Calu3 (cell line): ENCODE measurements around the gene TGFBI. TPM values are rescaled to one million over a fixed set of nuclear protein-coding genes. Genes with fewer than 3 reads are reported as not detected.
"Not testable (repeated sequence)": the region's sequence is repeated elsewhere in the genome, so short reads cannot be mapped to it uniquely, and the experiment has no call there.

Experiments used
- BruUV-seq: library from RNA; stranded (reverse); fragments of 400-500 nt; replicated peaks from 2 replicates; lab custom pipeline; 2021; lab: Mats Ljungman, UMichigan
- CTCF ChIA-PET: fragments of 300-600 bp; sonication (Branson Sonifier 250); formaldehyde crosslinking; loops from one replicate; lab custom pipeline; 2022; ENCODE audit warnings: antibody characterized with exemption; lab: Charles Lee
- DNase-seq: peaks from one replicate; pipeline ENCODE4 v3.0.0; 2022
- H3K27ac Mint-ChIP-seq: one replicate; pipeline ENCODE4 v1.8.0; 2022; ENCODE audit warnings: mixed read lengths; ENCODE audit not compliant: unreplicated experiment
- H3K27me3 Mint-ChIP-seq: one replicate; pipeline ENCODE4 v1.8.0; 2022; ENCODE audit warnings: mixed read lengths; ENCODE audit not compliant: unreplicated experiment
- H3K36me3 Mint-ChIP-seq: one replicate; pipeline ENCODE4 v1.8.0; 2022; ENCODE audit warnings: mild to moderate bottlenecking, moderate library complexity, mixed read lengths; ENCODE audit not compliant: insufficient read depth, unreplicated experiment
- H3K4me1 Mint-ChIP-seq: one replicate; pipeline ENCODE4 v1.8.0; 2022; ENCODE audit warnings: mild to moderate bottlenecking, low read depth, mixed read lengths; ENCODE audit not compliant: unreplicated experiment
- H3K4me3 Mint-ChIP-seq: one replicate; pipeline ENCODE4 v1.8.0; 2022; ENCODE audit warnings: mild to moderate bottlenecking, low read depth, moderate library complexity, mixed read lengths; ENCODE audit not compliant: unreplicated experiment
- H3K9me3 Mint-ChIP-seq: one replicate; pipeline ENCODE4 v1.8.0; 2022; ENCODE audit warnings: low read depth, mixed read lengths; ENCODE audit not compliant: unreplicated experiment
- CTCF ChIP-seq: fragments of 200-600 bp; IDR thresholded peaks from one replicate; pipeline ENCODE4 v1.8.0; 2022; ENCODE audit warnings: antibody characterized with exemption; ENCODE audit not compliant: unreplicated experiment
- intact Hi-C: fragments of 100-400 bp; cut with micrococcal nuclease; formaldehyde crosslinking; loops from one replicate; pipeline ENCODE4 v1.10.0; 2022; ENCODE audit not compliant: unreplicated experiment
- total RNA-seq: library from RNA; stranded (reverse); gene quantifications from 2 replicates; pipeline ENCODE4 v1.2.3, GENCODE V29; 2022

Gene TGFBI
- total RNA-seq, 1 experiment from 2014 or later: 95.2 TPM

- CTCF ChIA-PET: no interaction called here
- no peak overlapping the region for H3K4me3 Mint-ChIP-seq
- no peak for TF ChIP-seq CTCF
- no peak overlapping the region for H3K27ac Mint-ChIP-seq
- peaks cover 48% of the 10 kb centered on the region for H3K4me1 Mint-ChIP-seq
- peaks cover 13% of the 10 kb centered on the region for H3K36me3 Mint-ChIP-seq
- DNase-seq: no peak
- no TSS peak for BruUV-seq
- H3K9me3 Mint-ChIP-seq: no peaks in the 10 kb centered on the region
- H3K27me3 Mint-ChIP-seq: no peaks in the 10 kb centered on the region
- intact Hi-C loops: no loop called here
Measured at GRCh38 chr5:136043968-136044610, 15.3 kb downstream of the TGFBI start.

GRCh38 chr5:136045026-136045425 lies 16.2 kb downstream of the TGFBI start:
- intact Hi-C loops, H3K9me3 Mint-ChIP-seq, H3K27ac Mint-ChIP-seq, BruUV-seq, DNase-seq, CTCF ChIA-PET, H3K27me3 Mint-ChIP-seq, H3K4me3 Mint-ChIP-seq: not testable (repeated sequence)
- Mint-ChIP-seq H3K36me3 (peaks cover 13% of the 10 kb centered on the region), H3K4me1 (peaks cover 46% of the 10 kb centered on the region)

GRCh38 chr5:136046246-136046645 lies 17.5 kb downstream of the TGFBI start:
- Mint-ChIP-seq H3K27me3 (no peaks in the 10 kb centered on the region), H3K27ac (no peak overlapping the region), H3K4me3 (no peak overlapping the region), H3K4me1 (peaks cover 34% of the 10 kb centered on the region), H3K36me3 (peaks cover 8% of the 10 kb centered on the region), H3K9me3 (no peaks in the 10 kb centered on the region)
- CTCF ChIA-PET: interaction anchor here (0.6 kb wide), 1 partner anchor 10 kb away, joined by 3 read pairs; no protein-coding TSS in a partner anchor
- no peak for TF ChIP-seq CTCF
- no peak for DNase-seq
- BruUV-seq: no TSS peak
- intact Hi-C loops: no loop called here

GRCh38 chr5:136047858-136048257 lies 19.1 kb downstream of the TGFBI start:
- H3K27ac Mint-ChIP-seq: no peak overlapping the region
- TF ChIP-seq CTCF: no peak
- no peaks in the 10 kb centered on the region for H3K9me3 Mint-ChIP-seq
- H3K4me3 Mint-ChIP-seq: no peak overlapping the region
- no peaks in the 10 kb centered on the region for H3K27me3 Mint-ChIP-seq
- H3K36me3 Mint-ChIP-seq: peaks cover 12% of the 10 kb centered on the region
- no peak for DNase-seq
- H3K4me1 Mint-ChIP-seq: peaks cover 26% of the 10 kb centered on the region
- no TSS peak for BruUV-seq
- CTCF ChIA-PET: no interaction called here
- intact Hi-C loops: no loop called here

- no peak for TF ChIP-seq CTCF
- no peak overlapping the region for H3K4me3 Mint-ChIP-seq
- H3K4me1 Mint-ChIP-seq: peaks cover 31% of the 10 kb centered on the region
- CTCF ChIA-PET: no interaction called here
- intact Hi-C loops: no loop called here
- BruUV-seq: no TSS peak
- no peak overlapping the region for H3K27ac Mint-ChIP-seq
- H3K9me3 Mint-ChIP-seq: no peaks in the 10 kb centered on the region
- no peaks in the 10 kb centered on the region for H3K27me3 Mint-ChIP-seq
- DNase-seq: no peak
- peaks cover 20% of the 10 kb centered on the region for H3K36me3 Mint-ChIP-seq
Measured at GRCh38 chr5:136048966-136049365, 20.2 kb downstream of the TGFBI start.
